NCI-H1417 treated with DMSO at 0.1 percent for 48 hours (cell line): Measurements from ENCODE around the gene TEX14.

Source experiments
- DNase-seq: peaks from one replicate; lab custom pipeline; 2025; lab: John Stamatoyannopoulos, UW

TEX14 gene

GRCh38 chr17:58529275-58529674, 162.6 kb downstream of the TEX14 start:
- no peak for DNase-seq

GRCh38 chr17:58528443-58528842, 163.4 kb downstream of the TEX14 start:
- DNase-seq: no peak

GRCh38 chr17:58527949-58528348, 163.9 kb downstream of the TEX14 start:
- DNase-seq: no peak

GRCh38 chr17:58527306-58527705, 164.5 kb downstream of the TEX14 start:
- no peak for DNase-seq

GRCh38 chr17:58525239-58525638, 166.6 kb downstream of the TEX14 start:
- no peak for DNase-seq

- no peak for DNase-seq
These were observed 170.2 kb downstream of the TEX14 start for GRCh38 chr17:58521680-58522079.

- no peak for DNase-seq
These were observed 170.9 kb downstream of the TEX14 start for GRCh38 chr17:58520843-58521430.

GRCh38 chr17:58517928-58518609, 173.8 kb downstream of the TEX14 start:
- DNase-seq: peak; percentile 100

- DNase-seq: no peak
These were observed 174.4 kb downstream of the TEX14 start for GRCh38 chr17:58517378-58517927.

- DNase-seq: no peak
These were observed 175.0 kb downstream of the TEX14 start for GRCh38 chr17:58516644-58517377.

- DNase-seq: no peak
These were observed 176.6 kb downstream of the TEX14 start for GRCh38 chr17:58515286-58515685.

- DNase-seq: no peak
These were observed 177.1 kb downstream of the TEX14 start for GRCh38 chr17:58514770-58515157.

- DNase-seq: peak; percentile 36
These were observed 177.7 kb downstream of the TEX14 start, which contains the start of gene MTMR4 for GRCh38 chr17:58513965-58514769. Gene MTMR4, minus strand, starts transcription at chr17:58514638. Its CDS starts 231 bp downstream, at chr17:58514407.

GRCh38 chr17:58513267-58513964, 178.4 kb downstream of the TEX14 start:
- DNase-seq: no peak

GRCh38 chr17:58510075-58510474, 181.8 kb downstream of the TEX14 start:
- DNase-seq: no peak

- DNase-seq: no peak
These were observed 183.3 kb downstream of the TEX14 start for GRCh38 chr17:58508341-58509067.

- no peak for DNase-seq
These were observed 184.7 kb downstream of the TEX14 start for GRCh38 chr17:58507123-58507634.
